ENCODE measurements around the gene SYTL3.

DNA sequence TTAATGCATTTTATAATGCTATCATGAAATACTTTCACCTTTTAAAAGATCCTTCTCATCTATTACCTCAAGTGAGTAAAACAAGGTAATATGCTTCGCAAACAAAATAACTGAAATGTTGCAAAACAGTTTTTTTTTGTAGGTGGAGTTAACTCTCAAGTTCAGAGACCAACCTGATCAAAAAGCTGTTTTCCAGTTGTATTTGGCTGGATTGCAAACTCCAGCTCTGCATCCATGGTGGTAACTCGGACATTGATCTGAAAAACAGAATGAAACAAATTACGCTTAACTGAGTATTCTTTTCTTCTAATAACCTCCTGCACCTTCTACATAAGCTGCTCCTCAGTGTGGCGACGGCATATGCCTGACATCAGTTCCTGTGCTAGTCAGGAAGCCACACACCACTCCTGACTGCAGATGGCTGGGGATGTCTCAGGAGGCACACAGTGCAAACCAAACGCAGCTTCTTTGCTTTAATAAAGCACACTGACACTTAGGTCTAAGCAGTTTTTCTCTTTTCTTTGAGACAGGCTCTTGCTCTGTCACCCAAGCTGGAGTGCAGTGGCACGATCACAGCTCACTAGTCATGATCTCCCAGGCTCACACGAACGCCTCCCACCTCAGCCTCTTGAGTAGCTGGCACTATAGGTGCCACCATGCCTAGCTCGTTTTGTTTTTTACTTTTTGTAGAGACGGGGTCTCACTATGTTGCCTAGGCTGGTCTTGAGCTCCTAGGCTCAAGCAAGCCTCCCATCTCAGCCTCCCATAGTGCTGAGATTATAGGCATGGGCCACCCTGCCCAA, 139.5 kb downstream of the SYTL3 start:
- TF ChIP-seq, protein P1, sequence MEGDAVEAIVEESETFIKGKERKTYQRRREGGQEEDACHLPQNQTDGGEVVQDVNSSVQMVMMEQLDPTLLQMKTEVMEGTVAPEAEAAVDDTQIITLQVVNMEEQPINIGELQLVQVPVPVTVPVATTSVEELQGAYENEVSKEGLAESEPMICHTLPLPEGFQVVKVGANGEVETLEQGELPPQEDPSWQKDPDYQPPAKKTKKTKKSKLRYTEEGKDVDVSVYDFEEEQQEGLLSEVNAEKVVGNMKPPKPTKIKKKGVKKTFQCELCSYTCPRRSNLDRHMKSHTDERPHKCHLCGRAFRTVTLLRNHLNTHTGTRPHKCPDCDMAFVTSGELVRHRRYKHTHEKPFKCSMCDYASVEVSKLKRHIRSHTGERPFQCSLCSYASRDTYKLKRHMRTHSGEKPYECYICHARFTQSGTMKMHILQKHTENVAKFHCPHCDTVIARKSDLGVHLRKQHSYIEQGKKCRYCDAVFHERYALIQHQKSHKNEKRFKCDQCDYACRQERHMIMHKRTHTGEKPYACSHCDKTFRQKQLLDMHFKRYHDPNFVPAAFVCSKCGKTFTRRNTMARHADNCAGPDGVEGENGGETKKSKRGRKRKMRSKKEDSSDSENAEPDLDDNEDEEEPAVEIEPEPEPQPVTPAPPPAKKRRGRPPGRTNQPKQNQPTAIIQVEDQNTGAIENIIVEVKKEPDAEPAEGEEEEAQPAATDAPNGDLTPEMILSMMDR (IDR thresholded peaks at IDR 0.05), result no peak
- peak in 1 of 2 donors; percentile 12 for TF ChIP-seq POLR2A (IDR thresholded peaks at IDR 0.05)

All from Peyer's patch (tissue), 4 donors.